ENCODE results near the gene TANC1. TPM values are rescaled to one million over a fixed set of nuclear protein-coding genes. Genes with fewer than 3 reads are reported as not detected.

TANC1 gene
- total and polyA plus RNA-seq, 3 donors from 2014 or later: 8.6 to 19.3 (median 16.2) TPM

DNA sequence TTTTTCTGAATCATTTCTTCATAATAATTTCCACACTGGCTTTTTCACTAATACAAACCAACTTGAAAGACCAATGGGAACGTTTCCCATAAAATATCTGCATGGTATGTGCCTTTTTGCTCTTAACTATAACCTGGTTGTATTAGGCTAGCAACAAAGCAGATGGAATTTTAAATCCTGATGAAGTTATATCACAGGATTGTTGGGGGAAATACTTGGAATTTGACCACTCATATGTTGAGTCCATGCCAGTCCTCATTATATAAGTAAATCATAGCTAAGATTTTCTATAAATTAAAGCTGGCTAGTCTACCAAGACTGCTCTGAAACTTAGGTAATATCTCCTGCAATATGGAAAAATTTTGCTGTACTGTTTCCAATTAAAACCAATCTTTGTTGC lies 99.5 kb downstream of the TANC1 start:
- TF ChIP-seq POLR2A (IDR thresholded peaks at IDR 0.05): no peak
- TF ChIP-seq CTCF (IDR thresholded peaks at IDR 0.05): no peak
- no peaks in the 10 kb centered on the region for H3K27me3 ChIP-seq
- H3K4me3 ChIP-seq: no peak overlapping the region
- WGBS, 2 donors: 67 to 95% methylated on average over 1 of the region's 1 CpG
- no peaks in the 10 kb centered on the region for H3K36me3 ChIP-seq (ENCODE audit: low read depth, missing control alignments)
- intact Hi-C loops (cut with DNase I; ENCODE audit: low total_unique reads): no loop called here
- H3K9me3 ChIP-seq: no peaks in the 10 kb centered on the region
- H3K27ac ChIP-seq: no peak overlapping the region
- DNase-seq: no peak
- peaks cover 8% of the 10 kb centered on the region for H3K4me1 ChIP-seq

- TF ChIP-seq CTCF (IDR thresholded peaks at IDR 0.05): no peak
- no peak for TF ChIP-seq POLR2A (IDR thresholded peaks at IDR 0.05)
- Histone ChIP-seq H3K27ac (no peak overlapping the region), H3K36me3 (ENCODE audit: low read depth, missing control alignments) (no peaks in the 10 kb centered on the region), H3K4me3 (no peak overlapping the region), H3K27me3 (no peaks in the 10 kb centered on the region), H3K9me3 (no peaks in the 10 kb centered on the region), H3K4me1 (peaks cover 8% of the 10 kb centered on the region)
- 41 to 44% methylated on average over 2 of the region's 2 CpGs for WGBS, 2 donors
- DNase-seq: no peak
- intact Hi-C loops (cut with DNase I; ENCODE audit: low total_unique reads): no loop called here
Measured at GRCh38 chr2:159069229-159069628, 100.8 kb downstream of the TANC1 start.

DNA sequence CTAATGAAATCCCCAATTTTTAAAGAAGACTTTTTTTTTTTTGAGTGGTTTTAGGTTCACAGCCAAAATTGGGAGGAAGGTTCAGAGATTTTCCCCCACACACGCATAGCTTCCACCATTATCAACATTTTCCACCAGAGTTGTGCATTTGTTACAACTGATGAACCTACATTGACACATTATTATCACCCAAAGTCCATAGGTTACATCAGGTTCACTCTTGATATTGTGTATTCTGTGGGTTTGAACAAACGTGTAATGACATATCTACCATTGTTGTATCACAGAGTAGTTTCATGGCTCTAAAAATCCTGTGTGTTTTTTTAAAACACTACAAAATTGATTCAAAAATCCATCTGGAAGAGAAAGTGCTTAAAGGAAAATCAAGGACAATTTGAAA lies 101.8 kb downstream of the TANC1 start:
- intact Hi-C loops (cut with DNase I; ENCODE audit: low total_unique reads): no loop called here
- Histone ChIP-seq H3K27ac (no peak overlapping the region), H3K9me3 (no peaks in the 10 kb centered on the region), H3K27me3 (no peaks in the 10 kb centered on the region), H3K4me3 (no peak overlapping the region), H3K36me3 (ENCODE audit: low read depth, missing control alignments) (no peaks in the 10 kb centered on the region), H3K4me1 (no peaks in the 10 kb centered on the region)
- 36 to 51% methylated on average over 2 of the region's 2 CpGs for WGBS, 2 donors
- DNase-seq: no peak
- TF ChIP-seq POLR2A (IDR thresholded peaks at IDR 0.05) (no peak), CTCF (IDR thresholded peaks at IDR 0.05) (no peak)

DNA sequence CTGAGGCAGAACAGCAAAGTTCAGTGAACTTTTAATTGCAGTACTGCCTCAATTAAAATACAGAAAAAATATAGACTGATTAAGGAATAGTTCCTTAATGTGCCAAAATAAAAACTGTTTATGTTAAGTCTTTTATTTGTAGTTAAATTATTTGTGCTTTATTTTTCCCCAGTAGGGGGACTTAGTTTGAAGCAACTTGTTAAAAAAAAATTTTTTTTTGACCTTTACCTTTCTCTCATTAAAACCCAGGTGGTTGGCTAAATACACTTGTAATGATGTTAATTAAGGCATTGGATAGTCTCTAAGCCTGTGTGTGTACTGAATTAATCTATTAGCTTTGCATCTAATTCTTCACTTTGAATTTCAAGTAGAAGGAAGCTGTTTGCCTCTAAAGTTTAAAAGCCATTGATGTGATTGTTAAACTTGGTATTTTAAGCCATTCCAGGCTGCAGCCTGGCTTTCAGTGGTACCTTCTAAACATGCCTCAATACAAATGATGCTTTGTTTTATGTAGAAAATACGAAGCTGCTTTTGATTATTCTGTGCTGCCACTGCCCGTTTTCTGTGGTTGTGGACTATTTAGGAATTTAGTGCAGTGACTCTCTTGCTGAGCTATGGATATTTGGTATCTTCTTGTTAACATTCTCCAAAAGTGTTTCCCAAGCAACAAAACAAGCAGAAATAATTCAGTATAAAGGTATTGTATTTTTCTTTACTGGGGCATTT lies 102.9 kb downstream of the TANC1 start:
- no peaks in the 10 kb centered on the region for H3K9me3 ChIP-seq
- DNase-seq: no peak
- WGBS, 2 donors: 68 to 78% methylated on average over 2 of the region's 2 CpGs
- intact Hi-C loops (cut with DNase I; ENCODE audit: low total_unique reads): no loop called here
- no peaks in the 10 kb centered on the region for H3K27me3 ChIP-seq
- no peaks in the 10 kb centered on the region for H3K36me3 ChIP-seq (ENCODE audit: low read depth, missing control alignments)
- no peaks in the 10 kb centered on the region for H3K4me1 ChIP-seq
- H3K27ac ChIP-seq: no peak overlapping the region
- TF ChIP-seq CTCF (IDR thresholded peaks at IDR 0.05) (peak in 2 of 3 experiments; percentile 1 to 27), POLR2A (IDR thresholded peaks at IDR 0.05) (no peak)
- no peak overlapping the region for H3K4me3 ChIP-seq

GRCh38 chr2:159072795-159073194 lies 104.4 kb downstream of the TANC1 start:
- Histone ChIP-seq H3K9me3 (no peaks in the 10 kb centered on the region), H3K4me1 (no peaks in the 10 kb centered on the region), H3K27me3 (no peaks in the 10 kb centered on the region), H3K27ac (no peak overlapping the region), H3K36me3 (ENCODE audit: low read depth, missing control alignments) (no peaks in the 10 kb centered on the region), H3K4me3 (no peak overlapping the region)
- no peak for DNase-seq
- intact Hi-C loops (cut with DNase I; ENCODE audit: low total_unique reads): no loop called here
- no peak for TF ChIP-seq CTCF (IDR thresholded peaks at IDR 0.05)
- TF ChIP-seq POLR2A (IDR thresholded peaks at IDR 0.05): no peak
- 54 to 72% methylated on average over 2 of the region's 2 CpGs for WGBS, 2 donors

All from testis (tissue), 3 donors.